Cardiac septum (tissue), 1 donor: ENCODE data around the gene CLEC16A. TPM values are rescaled to one million over a fixed set of nuclear protein-coding genes. Genes with fewer than 3 reads are reported as not detected.
"Not testable (repeated sequence)": the region's sequence is repeated elsewhere in the genome, so short reads cannot be mapped to it uniquely, and the experiment has no call there.

ENCODE experiments used
- DNase-seq: peaks from one replicate; pipeline ENCODE4 v3.0.0-alpha.2; 2020; ENCODE audit warnings: low spot score
- intact Hi-C: fragments of 100-400 bp; cut with DNase I; formaldehyde crosslinking; loops from one replicate; pipeline ENCODE4 v1.14.0; 2022
- total RNA-seq: library from RNA; stranded (reverse); fragmentation: NEBNext Ultra II Directional; extraction: Animal tissue kit (Norgen Biotek cat#: 25700); gene quantifications from one replicate; pipeline ENCODE4 v1.2.1, GENCODE V29; 2021
- donor health status: DM: no; HTN: no; CAD: no.

The CLEC16A gene
- total RNA-seq, 1 donor from 2014 or later, result 28.4 TPM

- peak; percentile 79 for DNase-seq
- intact Hi-C loops, result loop anchor here (2.0 to 10.0 kb wide), 3 partner anchors 184 to 598 kb away; no protein-coding TSS in a partner anchor
Observed at GRCh38 chr16:10922328-10923145, 21.8 kb upstream of the CLEC16A start.

- intact Hi-C loops, result loop anchor here (2.0 to 10.0 kb wide), 3 partner anchors 184 to 598 kb away; no protein-coding TSS in a partner anchor
Observed at GRCh38 chr16:10923146-10923649, 21.2 kb upstream of the CLEC16A start.

GRCh38 chr16:10923650-10924214 is 20.6 kb upstream of the CLEC16A start:
- peak; percentile 88 for DNase-seq
- intact Hi-C loops, result loop anchor here (2.0 to 10.0 kb wide), 3 partner anchors 185 to 599 kb away; no protein-coding TSS in a partner anchor

More at GRCh38 chr16:10923146-10923649, 21.2 kb upstream of the CLEC16A start:
- no peak for DNase-seq

GRCh38 chr16:10925285-10925684 is 19.1 kb upstream of the CLEC16A start:
- intact Hi-C loops, result loop anchor here (10.0 kb wide), 2 partner anchors 350 to 600 kb away; no protein-coding TSS in a partner anchor

GRCh38 chr16:10926094-10926493 is 18.3 kb upstream of the CLEC16A start:
- intact Hi-C loops, result loop anchor here (10.0 kb wide), 2 partner anchors 351 to 601 kb away; no protein-coding TSS in a partner anchor
- DNase-seq, result no peak

More at GRCh38 chr16:10925285-10925684, 19.1 kb upstream of the CLEC16A start:
- not testable (repeated sequence) for DNase-seq

GRCh38 chr16:10926867-10927266 is 17.5 kb upstream of the CLEC16A start:
- intact Hi-C loops, result loop anchor here (10.0 kb wide), 2 partner anchors 352 to 602 kb away; no protein-coding TSS in a partner anchor
- no peak for DNase-seq

- intact Hi-C loops, result loop anchor here (10.0 kb wide), 2 partner anchors 353 to 603 kb away; no protein-coding TSS in a partner anchor
- DNase-seq, result no peak
Observed at GRCh38 chr16:10927497-10928112, 16.8 kb upstream of the CLEC16A start.

GRCh38 chr16:10929097-10929496 is 15.3 kb upstream of the CLEC16A start:
- intact Hi-C loops, result loop anchor here (10.0 kb wide), 2 partner anchors 354 to 604 kb away; no protein-coding TSS in a partner anchor
- not testable (repeated sequence) for DNase-seq

GRCh38 chr16:10929853-10930754 is 14.3 kb upstream of the CLEC16A start:
- DNase-seq, result no peak
- intact Hi-C loops, result loop anchor here (10.0 kb wide), 2 partner anchors 355 to 605 kb away; no protein-coding TSS in a partner anchor

GRCh38 chr16:10930755-10931093 is 13.6 kb upstream of the CLEC16A start:
- DNase-seq, result no peak
- intact Hi-C loops, result no loop called here

- intact Hi-C loops, result no loop called here
- no peak for DNase-seq
Observed at GRCh38 chr16:10931134-10931533, 13.2 kb upstream of the CLEC16A start.

- DNase-seq, result no peak
- intact Hi-C loops, result no loop called here
Observed at GRCh38 chr16:10931977-10932632, 12.3 kb upstream of the CLEC16A start.

GRCh38 chr16:10932959-10933710 is 11.2 kb upstream of the CLEC16A start:
- intact Hi-C loops, result no loop called here

GRCh38 chr16:10933865-10934264 is 10.5 kb upstream of the CLEC16A start:
- no peak for DNase-seq
- intact Hi-C loops, result no loop called here

More at GRCh38 chr16:10932959-10933710, 11.2 kb upstream of the CLEC16A start:
- no peak for DNase-seq

GRCh38 chr16:10934325-10935107 is 9.8 kb upstream of the CLEC16A start:
- intact Hi-C loops, result no loop called here
- no peak for DNase-seq

- intact Hi-C loops, result no loop called here
Observed at GRCh38 chr16:10935226-10935915, 9.0 kb upstream of the CLEC16A start.

More at GRCh38 chr16:10935226-10935915, 9.0 kb upstream of the CLEC16A start:
- DNase-seq, result no peak
